ENCODE data around the gene ANKIB1. TPM values are rescaled to one million over a fixed set of nuclear protein-coding genes. Genes with fewer than 3 reads are reported as not detected.

Gene ANKIB1
- total RNA-seq, 4 donors from 2014 or later: 35.0 to 42.0 (median 39.1) TPM

- H3K36me3 ChIP-seq: no peaks in the 10 kb centered on the region
- ATAC-seq: no peak
- no peak overlapping the region for H3K27ac ChIP-seq
- 76 to 81% methylated on average over 2 of the region's 2 CpGs for WGBS, 2 donors (ENCODE audit: low coverage in 1 of 2)
- H3K27me3 ChIP-seq: no peaks in the 10 kb centered on the region
- TF ChIP-seq POLR2A (IDR thresholded peaks at IDR 0.05) (no peak), CTCF (IDR thresholded peaks at IDR 0.05) (no peak), EP300 (IDR thresholded peaks at IDR 0.05) (no peak), POLR2AphosphoS5 (IDR thresholded peaks at IDR 0.05) (no peak)
- H3K4me1 ChIP-seq: peaks cover 0 to 33% (median 5%) of the 10 kb centered on the region in 3 donors
- H3K4me3 ChIP-seq: no peak overlapping the region
- H3K9me3 ChIP-seq: no peaks in the 10 kb centered on the region
Measured at GRCh38 chr7:92279396-92280031, 33.7 kb downstream of the ANKIB1 start.

GRCh38 chr7:92281031-92281430, 35.3 kb downstream of the ANKIB1 start:
- H3K36me3 ChIP-seq: no peaks in the 10 kb centered on the region
- no peak for TF ChIP-seq POLR2A (IDR thresholded peaks at IDR 0.05)
- no peak for TF ChIP-seq CTCF (IDR thresholded peaks at IDR 0.05)
- no peak for TF ChIP-seq POLR2AphosphoS5 (IDR thresholded peaks at IDR 0.05)
- H3K4me1 ChIP-seq: peaks cover 0 to 33% (median 5%) of the 10 kb centered on the region in 3 donors
- no peak for ATAC-seq
- H3K27ac ChIP-seq: no peak overlapping the region
- H3K4me3 ChIP-seq: no peak overlapping the region
- 92 to 100% methylated on average over 1 to 2 of the region's 2 CpGs for WGBS, 2 donors (ENCODE audit: low coverage in 1 of 2)
- H3K27me3 ChIP-seq: no peaks in the 10 kb centered on the region
- no peaks in the 10 kb centered on the region for H3K9me3 ChIP-seq

GRCh38 chr7:92282221-92282814, 36.5 kb downstream of the ANKIB1 start:
- Histone ChIP-seq H3K27ac (no peak overlapping the region), H3K4me1 (peaks cover 0 to 33% (median 5%) of the 10 kb centered on the region in 3 donors), H3K4me3 (no peak overlapping the region), H3K36me3 (no peaks in the 10 kb centered on the region), H3K27me3 (no peaks in the 10 kb centered on the region), H3K9me3 (no peaks in the 10 kb centered on the region)
- ATAC-seq: no peak
- TF ChIP-seq POLR2A (IDR thresholded peaks at IDR 0.05): no peak
- TF ChIP-seq EP300 (IDR thresholded peaks at IDR 0.05): no peak
- TF ChIP-seq POLR2AphosphoS5 (IDR thresholded peaks at IDR 0.05): no peak
- TF ChIP-seq CTCF (IDR thresholded peaks at IDR 0.05): no peak
- 73 to 86% methylated on average over 5 to 6 of the region's 6 CpGs for WGBS, 2 donors (ENCODE audit: low coverage in 1 of 2)

GRCh38 chr7:92282930-92283329, 37.2 kb downstream of the ANKIB1 start:
- 27 to 31% methylated on average over 1 of the region's 1 CpG for WGBS, 2 donors (ENCODE audit: low coverage in 1 of 2)
- TF ChIP-seq CTCF (IDR thresholded peaks at IDR 0.05) (no peak), POLR2AphosphoS5 (IDR thresholded peaks at IDR 0.05) (no peak), EP300 (IDR thresholded peaks at IDR 0.05) (no peak), POLR2A (IDR thresholded peaks at IDR 0.05) (no peak)
- H3K27ac ChIP-seq: no peak overlapping the region

GRCh38 chr7:92289321-92289720, 43.5 kb downstream of the ANKIB1 start:
- H3K27me3 ChIP-seq: no peaks in the 10 kb centered on the region
- no peak for ATAC-seq
- peaks cover 0 to 4% (median 0%) of the 10 kb centered on the region in 3 donors for H3K4me1 ChIP-seq
- no peaks in the 10 kb centered on the region for H3K9me3 ChIP-seq
- 91 to 100% methylated on average over 1 to 2 of the region's 2 CpGs for WGBS, 2 donors (ENCODE audit: low coverage in 1 of 2)
- H3K36me3 ChIP-seq: no peaks in the 10 kb centered on the region
- no peak for TF ChIP-seq POLR2AphosphoS5 (IDR thresholded peaks at IDR 0.05)
- TF ChIP-seq EP300 (IDR thresholded peaks at IDR 0.05): no peak
- no peak for TF ChIP-seq POLR2A (IDR thresholded peaks at IDR 0.05)
- no peak for TF ChIP-seq CTCF (IDR thresholded peaks at IDR 0.05)
- H3K27ac ChIP-seq: no peak overlapping the region
- no peak overlapping the region for H3K4me3 ChIP-seq

More at GRCh38 chr7:92282930-92283329, 37.2 kb downstream of the ANKIB1 start:
- no peak for ATAC-seq
- H3K4me3 ChIP-seq: no peak overlapping the region
- no peaks in the 10 kb centered on the region for H3K36me3 ChIP-seq
- no peaks in the 10 kb centered on the region for H3K27me3 ChIP-seq
- H3K4me1 ChIP-seq: peaks cover 0 to 31% (median 5%) of the 10 kb centered on the region in 3 donors
- no peaks in the 10 kb centered on the region for H3K9me3 ChIP-seq
